IMR-90 (cell line): Measurements from ENCODE around the gene KLRB1. TPM values are rescaled to one million over a fixed set of nuclear protein-coding genes. Genes with fewer than 3 reads are reported as not detected.

Source experiments
- ATAC-seq: fragments of 200-7000 bp; cut with Tn5 transposase; 2 replicates; pipeline ENCODE4 v1.9.1; 2020; ENCODE audit warnings: low read depth, mild to moderate bottlenecking, moderate library complexity
- BruUV-seq: library from RNA; stranded (reverse); fragments of 400-500 nt; replicated peaks from 2 replicates; lab custom pipeline; 2021; lab: Mats Ljungman, UMichigan
- CTCF ChIA-PET: fragments of 300-600 bp; formaldehyde crosslinking; extraction: SDS; loops from one replicate; lab custom pipeline; 2021; ENCODE audit warnings: antibody characterized with exemption; lab: Yijun Ruan, JAX
- POLR2A ChIA-PET: fragments of 300-600 bp; sonication (Branson Sonifier 250); formaldehyde crosslinking; loops from one replicate; lab custom pipeline; 2022; ENCODE audit warnings: antibody characterized with exemption; ENCODE audit not compliant: unreplicated experiment; lab: Charles Lee
- DNase-seq: peaks from one replicate; pipeline ENCODE4 v3.0.0; 2013
- H2AFZ ChIP-seq: replicated peaks from 2 replicates; pipeline ENCODE3; 2013; ENCODE audit warnings: low read length, mild to moderate bottlenecking; ENCODE audit not compliant: poor library complexity
- H2AK5ac ChIP-seq: 2 replicates; pipeline ENCODE4 v1.6.1; 2013; ENCODE audit warnings: low read depth, low read length, inconsistent platforms
- H2AK9ac ChIP-seq: replicated peaks from 2 replicates; pipeline ENCODE3; 2013; ENCODE audit warnings: mild to moderate bottlenecking, low read depth, low read length, moderate library complexity; ENCODE audit not compliant: poor library complexity
- H2BK120ac ChIP-seq: 2 replicates; pipeline ENCODE4 v1.6.1; 2013; ENCODE audit warnings: low read depth, low read length, inconsistent platforms
- H2BK15ac ChIP-seq: 3 replicates; pipeline ENCODE4 v1.6.1; 2013; ENCODE audit warnings: low read depth, low read length, inconsistent platforms
- H2BK20ac ChIP-seq: 2 replicates; pipeline ENCODE4 v1.6.1; 2013; ENCODE audit warnings: low read depth, mild to moderate bottlenecking, inconsistent platforms, low read length, moderate library complexity
- H2BK5ac ChIP-seq: 2 replicates; pipeline ENCODE4 v1.6.1; 2013; ENCODE audit warnings: mild to moderate bottlenecking, low read depth, low read length, inconsistent platforms; ENCODE audit not compliant: poor library complexity, severe bottlenecking
- H3K14ac ChIP-seq: replicated peaks from 2 replicates; pipeline ENCODE4 v1.6.1; 2013; ENCODE audit warnings: low read depth, low read length, inconsistent platforms
- H3K18ac ChIP-seq: 2 replicates; pipeline ENCODE4 v1.6.1; 2013; ENCODE audit warnings: low read depth, low read length, control low read depth
- H3K23ac ChIP-seq: 2 replicates; pipeline ENCODE4 v1.6.1; 2013; ENCODE audit warnings: low read depth, low read length, inconsistent platforms
- H3K27ac ChIP-seq: 2 replicates; pipeline ENCODE4 v1.5.1; 2013; ENCODE audit warnings: mild to moderate bottlenecking, control low read depth, low read length; ENCODE audit not compliant: insufficient read depth
- H3K27me3 ChIP-seq: 2 replicates; pipeline ENCODE4 v1.6.1; 2013; ENCODE audit warnings: low read length; ENCODE audit not compliant: control insufficient read depth, insufficient read depth
- H3K36me3 ChIP-seq: 2 replicates; pipeline ENCODE4 v1.6.1; 2013; ENCODE audit warnings: low read length, mixed read lengths; ENCODE audit not compliant: control insufficient read depth, insufficient read depth
- H3K4ac ChIP-seq: 2 replicates; pipeline ENCODE4 v1.6.1; 2013; ENCODE audit warnings: low read depth, low read length, inconsistent platforms
- H3K4me1 ChIP-seq: 2 replicates; pipeline ENCODE4 v1.6.1; 2013; ENCODE audit warnings: low read length, mixed read lengths; ENCODE audit not compliant: control insufficient read depth, insufficient read depth
- H3K4me2 ChIP-seq: 2 replicates; pipeline ENCODE4 v1.6.1; 2013; ENCODE audit warnings: low read depth, mild to moderate bottlenecking, control low read depth, low read length, moderate library complexity
- H3K4me3 ChIP-seq: 2 replicates; pipeline ENCODE4 v1.5.1; 2013; ENCODE audit warnings: low read depth, mild to moderate bottlenecking, control low read depth, low read length, moderate library complexity; ENCODE audit not compliant: insufficient read depth
- H3K56ac ChIP-seq: 2 replicates; pipeline ENCODE4 v1.6.1; 2013; ENCODE audit warnings: low read length, inconsistent platforms; ENCODE audit not compliant: insufficient read depth; ENCODE audit errors: extremely low read depth
- H3K79me1 ChIP-seq, 2 experiments: 2 replicates each; pipeline ENCODE4 v1.6.1; 2013; ENCODE audit warnings: low read length in 2 of 2, inconsistent platforms in 1 of 2, low read depth in 1 of 2
- H3K9ac ChIP-seq: 2 replicates; pipeline ENCODE4 v1.6.1; 2013; ENCODE audit warnings: low read depth, low read length, control low read depth
- H3K9me1 ChIP-seq: 2 replicates; pipeline ENCODE4 v1.6.1; 2013; ENCODE audit warnings: low read length, inconsistent platforms; ENCODE audit not compliant: insufficient read depth
- H3K9me3 ChIP-seq: 2 replicates; pipeline ENCODE4 v1.6.1; 2013; ENCODE audit warnings: low read length; ENCODE audit not compliant: control insufficient read depth, insufficient read depth
- H4K20me1 ChIP-seq: 2 replicates; pipeline ENCODE4 v1.6.1; 2013; ENCODE audit warnings: low read length, inconsistent platforms; ENCODE audit not compliant: insufficient read depth
- H4K5ac ChIP-seq: 2 replicates; pipeline ENCODE4 v1.6.1; 2013; ENCODE audit warnings: mild to moderate bottlenecking, low read depth, low read length, control low read depth
- H4K8ac ChIP-seq, 2 experiments: 2 replicates each; pipeline ENCODE4 v1.6.1; 2013; ENCODE audit warnings: low read depth in 2 of 2, low read length in 2 of 2, control low read depth in 1 of 2, inconsistent platforms in 1 of 2
- H4K91ac ChIP-seq: 2 replicates; pipeline ENCODE4 v1.6.1; 2013; ENCODE audit warnings: low read depth, low read length, inconsistent platforms; ENCODE audit not compliant: insufficient read depth
- BHLHE40 ChIP-seq: fragments of 150-350 bp; IDR thresholded peaks from 2 replicates; pipeline ENCODE4 v1.6.1; 2016; ENCODE audit warnings: mild to moderate bottlenecking, low read depth, low read length
- CEBPB ChIP-seq: IDR thresholded peaks from 2 replicates; pipeline ENCODE4 v1.6.1; 2012; ENCODE audit warnings: low read depth, low read length, improper control_type of control experiment
- CHD1 ChIP-seq: IDR thresholded peaks from 2 replicates; pipeline ENCODE4 v1.6.1; 2012; ENCODE audit warnings: low read depth, low read length, improper control_type of control experiment
- FOS ChIP-seq: fragments of 150-350 bp; IDR thresholded peaks from 2 replicates; pipeline ENCODE4 v1.6.1; 2016; ENCODE audit warnings: low read depth, low read length
- MAFK ChIP-seq: IDR thresholded peaks from 2 replicates; pipeline ENCODE4 v1.6.1; 2012; ENCODE audit warnings: low read depth, low read length, improper control_type of control experiment
- MAZ ChIP-seq: IDR thresholded peaks from 2 replicates; pipeline ENCODE4 v1.6.1; 2012; ENCODE audit warnings: low read depth, mild to moderate bottlenecking, low read length, improper control_type of control experiment, moderate library complexity, borderline replicate concordance
- MXI1 ChIP-seq: IDR thresholded peaks from 2 replicates; pipeline ENCODE4 v1.6.1; 2012; ENCODE audit warnings: low read depth, mild to moderate bottlenecking, low read length, moderate library complexity, borderline replicate concordance
- NFE2L2 ChIP-seq: fragments of 150-350 bp; IDR thresholded peaks from 2 replicates; pipeline ENCODE4 v1.6.1; 2016; ENCODE audit warnings: low read depth, mild to moderate bottlenecking, low read length
- POLR2A ChIP-seq: IDR thresholded peaks from 2 replicates; pipeline ENCODE4 v1.6.1; 2012; ENCODE audit warnings: mild to moderate bottlenecking, low read depth, low read length
- RAD21 ChIP-seq: IDR thresholded peaks from 2 replicates; pipeline ENCODE4 v1.6.1; 2012; ENCODE audit warnings: low read length, improper control_type of control experiment
- RCOR1 ChIP-seq: IDR thresholded peaks from 2 replicates; pipeline ENCODE4 v1.6.1; 2012; ENCODE audit warnings: mild to moderate bottlenecking, low read length, improper control_type of control experiment; ENCODE audit not compliant: insufficient replicate concordance
- RFX5 ChIP-seq: IDR thresholded peaks from 2 replicates; pipeline ENCODE4 v1.8.0; 2012; ENCODE audit warnings: low read depth, mild to moderate bottlenecking, low read length, moderate library complexity
- SMC3 ChIP-seq: fragments of 150-350 bp; IDR thresholded peaks from 2 replicates; pipeline ENCODE4 v1.6.1; 2016; ENCODE audit warnings: low read depth, mild to moderate bottlenecking, antibody characterized with exemption, low read length, moderate library complexity
- WGBS, 2 experiments: methylation state at CpG; one replicate each; pipeline versions ENCODE4 v1.1.5 to v1.1.7; 2013; ENCODE audit warnings: missing lambda C conversion rate in 2 of 2; ENCODE audit not compliant: insufficient read length in 1 of 2; ENCODE audit errors: extremely low coverage in 2 of 2; 5-methylcytosine and 5-hydroxymethylcytosine counted together
- dilution Hi-C: fragments of 300-500 bp; cut with HindIII; formaldehyde crosslinking; loops from one replicate; pipeline ENCODE4 v1.14.3; 2018; ENCODE audit warnings: low sequenced_read_pairs; ENCODE audit not compliant: unreplicated experiment
- in situ Hi-C: fragments of 300-500 bp; cut with MboI; formaldehyde crosslinking; loops from 3 replicates; pipeline ENCODE4 v1.14.3; 2019; ENCODE audit warnings: low sequenced_read_pairs, inconsistent platforms, mixed read lengths
- intact Hi-C: fragments of 100-400 bp; cut with micrococcal nuclease; formaldehyde crosslinking; loops from 2 replicates; pipeline ENCODE4 v1.10.0; 2022
- polyA plus RNA-seq, 3 experiments: library from polyadenylated mRNA; depleted of rRNA; stranded (reverse); fragments of >200 nt; gene quantifications; 2 replicates each; pipeline ENCODE4 v1.2.3, GENCODE V29; 2012; ENCODE audit warnings: low replicate concordance in 1 of 3
- total RNA-seq: library from RNA; depleted of rRNA; stranded (reverse); fragments of >200 nt; gene quantifications from 2 replicates; pipeline ENCODE4 v1.2.3, GENCODE V29; 2012
- TF ChIP-seq, protein P1 (sequence below): fragments of 150-350 bp; IDR thresholded peaks from 2 replicates; pipeline ENCODE4 v1.6.1; 2017; ENCODE audit warnings: mild to moderate bottlenecking, antibody characterized with exemption, low read length, low read depth
- TF ChIP-seq, protein P2 (sequence below): fragments of 150-350 bp; IDR thresholded peaks from 2 replicates; pipeline ENCODE4 v1.6.1; 2016; ENCODE audit warnings: low read depth, mild to moderate bottlenecking, low read length, moderate library complexity, borderline replicate concordance
- TF ChIP-seq, protein P3 (sequence below): conservative IDR thresholded peaks from 2 replicates; pipeline ENCODE4 v1.5.1; 2012; ENCODE audit warnings: mild to moderate bottlenecking, low read depth, low read length, improper control_type of control experiment

KLRB1 gene
- total and polyA plus RNA-seq, 2 of the 4 experiments (the other 2 are of a cell fraction), result not detected

DNA sequence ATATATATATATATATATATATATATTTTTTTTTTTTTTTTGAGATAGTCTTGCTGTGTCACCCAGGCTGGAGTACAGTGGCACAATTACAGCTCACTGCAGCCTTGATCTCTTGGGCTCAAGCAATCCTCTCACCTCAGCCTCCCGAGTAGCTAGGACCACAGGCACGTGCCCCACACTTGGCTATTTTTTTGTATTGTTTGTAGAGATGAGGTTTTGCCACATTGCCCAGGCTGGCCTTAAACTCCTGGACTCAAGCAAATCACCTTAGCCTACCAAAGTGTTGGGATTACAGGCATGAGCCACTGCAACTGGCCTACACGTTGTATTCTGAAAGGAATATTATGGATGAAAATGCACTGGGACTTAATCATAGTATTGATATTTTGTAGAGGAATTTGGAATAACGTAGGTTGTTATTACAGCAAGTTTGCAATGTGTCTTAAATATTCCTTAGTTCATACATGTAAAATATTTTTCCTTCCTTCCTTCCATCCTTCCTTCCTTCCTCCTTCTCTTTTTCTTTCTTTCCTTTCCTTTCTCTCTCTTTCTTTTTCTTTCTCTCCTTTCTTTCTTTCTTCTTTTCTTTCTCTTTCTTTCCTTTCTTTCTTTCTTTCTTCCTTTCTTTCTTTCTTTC is 862 bp downstream of the KLRB1 start:
- Histone ChIP-seq H3K18ac (no peak overlapping the region), H3K9me3 (no peaks in the 10 kb centered on the region), H2BK120ac (no peak overlapping the region), H3K4ac (no peak overlapping the region), H2AK9ac (no peak overlapping the region), H3K27ac (no peak overlapping the region), H3K4me3 (no peak overlapping the region), H2AK5ac (no peak overlapping the region), H2BK5ac (no peak overlapping the region), H3K14ac (no peak overlapping the region), H3K4me1 (no peaks in the 10 kb centered on the region), H2BK15ac (no peak overlapping the region), H2AFZ (no peak overlapping the region), H3K9me1 (no peaks in the 10 kb centered on the region), H2BK20ac (no peak overlapping the region), H4K20me1 (no peaks in the 10 kb centered on the region), H3K56ac (no peak overlapping the region), H3K27me3 (no peaks in the 10 kb centered on the region), H4K91ac (no peak overlapping the region), H3K79me1 (no peaks in the 10 kb centered on the region), H4K5ac (no peak overlapping the region), H3K4me2 (no peak overlapping the region), H3K23ac (no peak overlapping the region), H3K9ac (no peak overlapping the region), H3K36me3 (no peaks in the 10 kb centered on the region), H4K8ac (no peak overlapping the region)
- in situ Hi-C loops (no loop called here), intact Hi-C loops (no loop called here), dilution Hi-C loops (no loop called here)
- no TSS peak for BruUV-seq
- no CpG with 5 or more reads among the region's 4 CpGs for WGBS, 2 experiments
- CTCF ChIA-PET, result no interaction called here
- DNase-seq, result no peak
- TF ChIP-seq MAFK (no peak), MXI1 (no peak), RFX5 (no peak), CHD1 (no peak), CEBPB (no peak), NFE2L2 (no peak), FOS (no peak), SMC3 (no peak), BHLHE40 (no peak), MAZ (no peak), RCOR1 (no peak), RAD21 (no peak), POLR2A (no peak)
- TF ChIP-seq, protein P1, sequence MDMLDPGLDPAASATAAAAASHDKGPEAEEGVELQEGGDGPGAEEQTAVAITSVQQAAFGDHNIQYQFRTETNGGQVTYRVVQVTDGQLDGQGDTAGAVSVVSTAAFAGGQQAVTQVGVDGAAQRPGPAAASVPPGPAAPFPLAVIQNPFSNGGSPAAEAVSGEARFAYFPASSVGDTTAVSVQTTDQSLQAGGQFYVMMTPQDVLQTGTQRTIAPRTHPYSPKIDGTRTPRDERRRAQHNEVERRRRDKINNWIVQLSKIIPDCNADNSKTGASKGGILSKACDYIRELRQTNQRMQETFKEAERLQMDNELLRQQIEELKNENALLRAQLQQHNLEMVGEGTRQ, result no peak
- TF ChIP-seq, protein P2, sequence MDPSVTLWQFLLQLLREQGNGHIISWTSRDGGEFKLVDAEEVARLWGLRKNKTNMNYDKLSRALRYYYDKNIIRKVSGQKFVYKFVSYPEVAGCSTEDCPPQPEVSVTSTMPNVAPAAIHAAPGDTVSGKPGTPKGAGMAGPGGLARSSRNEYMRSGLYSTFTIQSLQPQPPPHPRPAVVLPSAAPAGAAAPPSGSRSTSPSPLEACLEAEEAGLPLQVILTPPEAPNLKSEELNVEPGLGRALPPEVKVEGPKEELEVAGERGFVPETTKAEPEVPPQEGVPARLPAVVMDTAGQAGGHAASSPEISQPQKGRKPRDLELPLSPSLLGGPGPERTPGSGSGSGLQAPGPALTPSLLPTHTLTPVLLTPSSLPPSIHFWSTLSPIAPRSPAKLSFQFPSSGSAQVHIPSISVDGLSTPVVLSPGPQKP, result no peak
- TF ChIP-seq, protein P3, sequence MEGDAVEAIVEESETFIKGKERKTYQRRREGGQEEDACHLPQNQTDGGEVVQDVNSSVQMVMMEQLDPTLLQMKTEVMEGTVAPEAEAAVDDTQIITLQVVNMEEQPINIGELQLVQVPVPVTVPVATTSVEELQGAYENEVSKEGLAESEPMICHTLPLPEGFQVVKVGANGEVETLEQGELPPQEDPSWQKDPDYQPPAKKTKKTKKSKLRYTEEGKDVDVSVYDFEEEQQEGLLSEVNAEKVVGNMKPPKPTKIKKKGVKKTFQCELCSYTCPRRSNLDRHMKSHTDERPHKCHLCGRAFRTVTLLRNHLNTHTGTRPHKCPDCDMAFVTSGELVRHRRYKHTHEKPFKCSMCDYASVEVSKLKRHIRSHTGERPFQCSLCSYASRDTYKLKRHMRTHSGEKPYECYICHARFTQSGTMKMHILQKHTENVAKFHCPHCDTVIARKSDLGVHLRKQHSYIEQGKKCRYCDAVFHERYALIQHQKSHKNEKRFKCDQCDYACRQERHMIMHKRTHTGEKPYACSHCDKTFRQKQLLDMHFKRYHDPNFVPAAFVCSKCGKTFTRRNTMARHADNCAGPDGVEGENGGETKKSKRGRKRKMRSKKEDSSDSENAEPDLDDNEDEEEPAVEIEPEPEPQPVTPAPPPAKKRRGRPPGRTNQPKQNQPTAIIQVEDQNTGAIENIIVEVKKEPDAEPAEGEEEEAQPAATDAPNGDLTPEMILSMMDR, result no peak
- ATAC-seq, result no peak
- POLR2A ChIA-PET, result no interaction called here
